ENCODE measurements around the gene CRLF1.
"Not testable (repeated sequence)": the region's sequence is repeated elsewhere in the genome, so short reads cannot be mapped to it uniquely, and the experiment has no call there.

The CRLF1 gene

DNA sequence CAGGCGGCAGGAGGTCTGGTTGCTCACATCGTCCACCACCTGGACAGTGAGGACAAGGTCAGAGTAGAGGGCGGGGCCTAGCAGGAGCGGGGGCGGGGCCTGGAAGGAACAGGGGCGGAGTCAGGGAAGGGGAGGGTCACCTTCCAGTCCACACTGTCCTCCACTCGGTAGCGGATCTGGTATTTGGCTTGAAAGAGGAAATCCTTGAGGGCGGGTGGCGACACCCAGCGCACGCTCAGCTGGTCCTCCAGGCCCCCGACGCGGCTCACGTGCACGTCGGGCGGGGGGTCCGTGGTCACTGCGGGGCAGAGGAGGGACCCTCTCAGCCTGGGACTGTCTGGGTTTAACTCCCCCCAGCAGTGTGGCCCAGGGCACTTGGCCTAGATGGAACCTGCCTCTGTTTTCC is 9.8 kb downstream of the CRLF1 start:
- TF ChIP-seq, protein P1, sequence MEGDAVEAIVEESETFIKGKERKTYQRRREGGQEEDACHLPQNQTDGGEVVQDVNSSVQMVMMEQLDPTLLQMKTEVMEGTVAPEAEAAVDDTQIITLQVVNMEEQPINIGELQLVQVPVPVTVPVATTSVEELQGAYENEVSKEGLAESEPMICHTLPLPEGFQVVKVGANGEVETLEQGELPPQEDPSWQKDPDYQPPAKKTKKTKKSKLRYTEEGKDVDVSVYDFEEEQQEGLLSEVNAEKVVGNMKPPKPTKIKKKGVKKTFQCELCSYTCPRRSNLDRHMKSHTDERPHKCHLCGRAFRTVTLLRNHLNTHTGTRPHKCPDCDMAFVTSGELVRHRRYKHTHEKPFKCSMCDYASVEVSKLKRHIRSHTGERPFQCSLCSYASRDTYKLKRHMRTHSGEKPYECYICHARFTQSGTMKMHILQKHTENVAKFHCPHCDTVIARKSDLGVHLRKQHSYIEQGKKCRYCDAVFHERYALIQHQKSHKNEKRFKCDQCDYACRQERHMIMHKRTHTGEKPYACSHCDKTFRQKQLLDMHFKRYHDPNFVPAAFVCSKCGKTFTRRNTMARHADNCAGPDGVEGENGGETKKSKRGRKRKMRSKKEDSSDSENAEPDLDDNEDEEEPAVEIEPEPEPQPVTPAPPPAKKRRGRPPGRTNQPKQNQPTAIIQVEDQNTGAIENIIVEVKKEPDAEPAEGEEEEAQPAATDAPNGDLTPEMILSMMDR (IDR thresholded peaks at IDR 0.05; ENCODE audit: low read length, missing control alignments) = no peak
- DNase-seq (ENCODE audit: low read depth) = peak; percentile 35
- no peak overlapping the region for H3K4me3 ChIP-seq (replicated peaks; ENCODE audit: low read depth, low read length)

DNA sequence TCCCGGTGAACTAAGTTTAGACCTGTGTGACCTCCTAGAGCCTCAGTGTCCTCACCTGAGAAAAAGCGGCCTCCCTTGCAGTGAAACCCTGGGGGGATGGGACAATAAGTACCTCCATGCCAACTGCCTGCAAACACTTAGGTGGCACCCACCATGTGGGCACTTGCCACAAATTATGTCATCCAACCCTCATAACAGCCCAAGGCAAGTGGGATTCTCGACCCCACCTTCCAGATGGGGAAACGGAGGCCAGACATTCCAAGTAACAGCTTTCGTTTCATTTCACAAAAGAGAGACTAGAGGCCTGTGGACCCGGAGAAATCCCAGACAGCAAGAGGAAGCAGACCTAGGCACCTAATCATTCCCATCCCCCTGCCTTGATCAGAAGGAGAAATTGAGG is 11.1 kb downstream of the CRLF1 start:
- H3K4me3 ChIP-seq (replicated peaks; ENCODE audit: low read depth, low read length) = no peak overlapping the region
- TF ChIP-seq, protein P1 (IDR thresholded peaks at IDR 0.05; ENCODE audit: low read length, missing control alignments) = no peak
- DNase-seq (ENCODE audit: low read depth) = no peak

DNA sequence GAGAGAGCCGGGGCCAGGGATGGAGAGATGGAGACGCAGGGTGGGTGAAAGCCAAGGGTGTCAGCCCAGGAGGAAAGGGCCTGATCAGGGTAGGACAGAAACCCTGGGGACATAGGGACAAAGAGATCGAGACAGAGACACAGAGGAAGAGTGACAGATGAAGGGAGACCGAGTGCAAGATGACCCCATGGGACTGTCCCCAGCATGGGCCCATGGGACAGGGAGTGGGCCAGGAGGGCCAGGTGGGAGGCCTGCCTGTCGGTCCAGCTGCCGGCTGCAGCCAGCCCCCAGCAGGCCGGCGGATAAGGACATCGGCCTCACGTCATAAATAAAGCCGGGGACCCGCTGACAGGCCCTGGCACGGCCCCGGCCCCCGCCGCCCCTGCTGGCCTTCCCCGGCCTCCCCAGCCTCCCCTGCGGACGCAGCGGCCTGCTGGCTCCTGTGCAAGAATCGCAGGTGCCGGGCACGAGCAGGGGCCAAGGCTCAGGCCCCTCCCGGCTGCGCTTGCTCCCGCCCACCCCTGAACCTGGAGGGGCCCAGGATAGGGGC is 11.7 kb downstream of the CRLF1 start:
- DNase-seq (ENCODE audit: low read depth) = no peak
- TF ChIP-seq, protein P1 (IDR thresholded peaks at IDR 0.05; ENCODE audit: low read length, missing control alignments) = no peak
- peak overlapping the region; percentile 36 for H3K4me3 ChIP-seq (replicated peaks; ENCODE audit: low read depth, low read length)

DNA sequence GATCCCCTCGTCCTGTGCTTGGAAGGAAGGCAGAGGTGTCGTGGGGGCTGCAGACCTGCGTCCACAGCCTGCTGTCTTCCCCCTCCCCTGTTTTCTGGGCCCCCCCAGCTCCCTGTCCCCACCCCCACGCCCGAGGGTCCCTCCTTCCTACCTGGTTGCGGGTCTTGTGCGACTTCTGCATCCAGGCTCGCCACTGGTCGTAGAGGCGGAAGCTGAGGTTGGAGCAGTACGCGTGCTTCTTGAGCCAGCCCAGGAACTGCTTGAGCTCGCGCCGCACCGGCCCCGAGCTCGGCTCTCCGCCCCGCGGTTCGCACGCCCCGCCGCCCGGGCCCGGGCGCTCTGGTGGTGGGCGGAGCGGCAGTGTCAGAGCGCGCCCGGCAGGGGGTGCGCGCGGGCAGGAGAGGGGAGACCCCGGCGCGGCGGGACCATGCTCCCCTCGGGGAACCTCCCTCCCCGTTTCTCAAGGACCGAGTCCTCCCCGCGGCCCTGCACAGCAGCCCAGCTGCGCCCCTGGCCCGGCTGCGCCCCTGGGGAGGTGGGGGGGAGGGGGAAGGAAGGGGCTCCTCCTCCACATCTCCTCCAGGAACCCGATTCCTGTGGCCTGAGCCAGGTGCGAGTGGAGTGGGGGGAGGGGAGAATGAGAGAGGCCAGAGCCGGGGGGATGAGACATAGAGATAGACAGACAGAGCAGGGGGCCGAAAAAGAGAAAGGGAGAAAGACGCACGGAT is 12.3 kb downstream of the CRLF1 start:
- peak overlapping the region; percentile 39 for H3K4me3 ChIP-seq (replicated peaks; ENCODE audit: low read depth, low read length)
- peak; percentile 81 for DNase-seq (ENCODE audit: low read depth)
- TF ChIP-seq, protein P1 (IDR thresholded peaks at IDR 0.05; ENCODE audit: low read length, missing control alignments) = peak; percentile 37

DNA sequence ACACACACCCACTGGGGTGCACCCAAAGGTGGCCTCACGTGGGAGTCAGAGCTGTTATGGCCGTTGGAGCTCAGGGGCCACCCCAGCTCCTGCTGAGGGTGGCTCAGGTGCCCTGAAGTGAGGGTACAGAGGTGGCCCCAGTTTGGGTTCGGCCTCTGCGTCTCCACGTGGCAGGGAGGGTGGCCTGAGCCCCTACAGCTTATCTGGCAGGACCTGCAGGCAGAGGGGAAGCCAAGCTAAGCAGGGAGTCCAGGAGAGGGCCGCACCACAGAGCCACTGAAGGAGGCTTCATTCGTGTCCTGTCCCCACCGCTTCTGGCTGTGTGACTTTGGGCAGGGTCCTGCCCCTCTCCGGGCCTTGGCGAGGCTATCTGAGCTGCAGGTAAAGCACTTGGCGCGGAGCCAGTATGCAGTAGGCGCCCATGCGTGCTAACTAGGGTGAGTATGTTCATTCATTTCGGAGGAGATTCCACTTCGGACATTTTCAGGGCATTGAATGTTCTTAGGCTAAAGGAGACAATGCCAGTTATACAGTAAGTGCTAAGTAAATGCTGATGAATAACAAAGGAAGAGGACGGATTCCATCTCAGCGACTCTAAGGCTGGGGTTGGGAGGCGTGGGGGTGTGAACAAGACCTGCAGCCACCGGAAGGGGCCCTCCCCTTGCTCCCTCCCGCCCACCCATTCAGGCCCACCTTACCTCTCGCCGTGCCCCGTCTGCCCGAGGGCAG is 13.1 kb downstream of the CRLF1 start:
- TF ChIP-seq, protein P1 (IDR thresholded peaks at IDR 0.05; ENCODE audit: low read length, missing control alignments) = no peak
- no peak for DNase-seq (ENCODE audit: low read depth)
- no peak overlapping the region for H3K4me3 ChIP-seq (replicated peaks; ENCODE audit: low read depth, low read length)

DNA sequence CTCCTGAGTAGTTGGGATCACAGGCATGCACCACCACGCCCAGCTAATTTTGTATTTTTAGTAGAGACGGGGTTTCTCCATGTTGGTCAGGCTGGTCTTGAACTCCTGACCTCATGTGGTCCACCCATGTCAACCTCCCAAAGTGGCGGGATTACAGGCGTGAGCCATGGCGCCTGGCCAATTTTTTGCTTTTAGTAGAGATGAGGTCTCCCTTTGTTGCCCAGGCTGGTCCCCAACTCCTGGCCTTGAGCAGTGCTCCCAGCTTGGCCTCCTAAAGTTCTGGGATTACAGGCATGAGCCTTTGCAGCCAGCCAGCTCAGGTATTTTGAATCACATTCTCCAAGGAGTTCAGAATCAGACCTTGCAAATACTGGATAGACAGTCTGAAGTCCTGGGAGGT is 13.9 kb downstream of the CRLF1 start:
- DNase-seq (ENCODE audit: low read depth); H3K4me3 ChIP-seq (replicated peaks; ENCODE audit: low read depth, low read length): not testable (repeated sequence)

DNA sequence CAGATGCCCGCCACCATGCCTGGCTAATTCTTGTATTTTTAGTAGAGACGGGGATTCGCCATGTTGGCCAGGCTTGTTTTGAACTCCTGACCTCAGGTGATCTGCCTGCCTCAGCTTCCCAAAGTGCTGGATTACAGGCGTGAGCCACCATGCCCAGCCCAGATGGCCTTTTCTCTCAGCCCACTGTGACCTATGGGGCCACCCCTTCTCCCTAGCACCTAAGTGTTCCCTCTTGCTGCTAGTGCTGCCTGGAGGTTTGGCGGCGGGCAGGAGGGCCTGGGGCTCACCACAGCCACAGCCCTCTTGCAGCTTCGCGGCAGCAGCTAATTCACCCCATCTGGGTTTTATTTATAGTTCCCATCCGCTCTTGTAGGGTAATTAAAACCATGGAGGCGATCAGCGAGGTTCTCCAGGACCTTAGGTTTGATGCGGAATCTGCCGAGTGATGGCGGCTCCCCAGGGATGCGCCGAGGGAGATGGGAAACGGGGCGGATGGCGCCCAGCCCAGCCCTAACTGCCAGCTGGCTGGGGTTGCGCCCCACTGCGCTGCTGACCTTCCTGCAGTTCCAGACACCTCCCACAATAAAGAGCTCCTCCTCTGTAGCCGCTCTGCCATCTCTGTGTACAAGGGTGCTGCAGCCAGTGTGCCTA is 14.7 kb downstream of the CRLF1 start:
- H3K4me3 ChIP-seq (replicated peaks; ENCODE audit: low read depth, low read length) = no peak overlapping the region
- no peak for DNase-seq (ENCODE audit: low read depth)
- TF ChIP-seq, protein P1 (IDR thresholded peaks at IDR 0.05; ENCODE audit: low read length, missing control alignments) = no peak
